HCT116 (cell line): ENCODE data around the gene ZNF862. TPM values are rescaled to one million over a fixed set of nuclear protein-coding genes. Genes with fewer than 3 reads are reported as not detected.

ENCODE experiments used
- ATAC-seq: fragments of 200-7000 bp; cut with Tn5 transposase; 2 replicates; pipeline ENCODE4 v1.9.1; 2020; ENCODE audit warnings: mild to moderate bottlenecking, moderate library complexity
- BruUV-seq: library from RNA; stranded (reverse); fragments of 400-500 nt; replicated peaks from 2 replicates; lab custom pipeline; 2021; lab: Mats Ljungman, UMichigan
- CTCF ChIA-PET: fragments of 300-600 bp; sonication (Branson Sonifier 250); formaldehyde crosslinking; loops from one replicate; lab custom pipeline; 2021; ENCODE audit warnings: antibody characterized with exemption; lab: Charles Lee
- POLR2A ChIA-PET: fragments of 300-600, 350-600 bp; sonication (Branson Sonifier 250); formaldehyde crosslinking; loops from one replicate; lab custom pipeline; 2021; ENCODE audit warnings: antibody characterized with exemption; lab: Charles Lee
- RAD21 ChIA-PET, 2 experiments: fragments of 300-600 bp; sonication (Branson Sonifier 250); formaldehyde crosslinking; loops; one replicate each; lab custom pipeline; 2023; ENCODE audit warnings: low total read pairs in 2 of 2; ENCODE audit not compliant: uncharacterized antibody in 2 of 2, unreplicated experiment in 2 of 2, low non-redundant PET in 1 of 2; lab: Charles Lee
- DNase-seq: peaks from one replicate; pipeline ENCODE4 v3.0.0-alpha.2; 2010; ENCODE audit warnings: low read depth, low spot score
- H2AFZ ChIP-seq: fragments of 200-600 bp; shearing (Covaris generic), sonication (generic); 2 replicates; pipeline ENCODE4 v1.6.1; 2017; ENCODE audit warnings: low read depth, mixed run types, mixed read lengths, antibody characterized with exemption, low read length; ENCODE audit not compliant: poor library complexity, severe bottlenecking
- H3K27ac ChIP-seq: 2 replicates; pipeline ENCODE4 v1.5.1; 2012; ENCODE audit warnings: low read depth, low read length
- H3K27me3 ChIP-seq: fragments of 200-600 bp; sonication (generic); 2 replicates; pipeline ENCODE4 v1.6.1; 2016; ENCODE audit warnings: mixed run types, low read length, mixed read lengths; ENCODE audit not compliant: insufficient read depth
- H3K36me3 ChIP-seq, 2 experiments: fragments of 200-500 bp in 1 of 2; fragments of 200-600 bp in 1 of 2; sonication (Bioruptor generic) in 1 of 2; sonication (generic) in 1 of 2; 2 replicates each; pipeline versions ENCODE4 v1.5.1 to v1.6.1; 2014 to 2016; ENCODE audit warnings: low read length in 2 of 2, inconsistent platforms in 1 of 2, mixed read lengths in 1 of 2, mixed run types in 1 of 2; ENCODE audit not compliant: insufficient read depth in 2 of 2, control insufficient read depth in 1 of 2
- H3K4me1 ChIP-seq, 2 experiments: fragments of 200-600 bp in 1 of 2; sonication (generic) in 1 of 2; 2 replicates each; pipeline versions ENCODE4 v1.5.1 to v1.6.1; 2012 to 2017; ENCODE audit warnings: low read length in 2 of 2, inconsistent platforms in 1 of 2, mild to moderate bottlenecking in 1 of 2, mixed read lengths in 1 of 2, mixed run types in 1 of 2, moderate library complexity in 1 of 2; ENCODE audit not compliant: insufficient read depth in 2 of 2, control insufficient read depth in 1 of 2
- H3K4me2 ChIP-seq: fragments of 200-600 bp; sonication (generic); 2 replicates; pipeline ENCODE4 v1.6.1; 2017; ENCODE audit warnings: mixed run types, low read length, mixed read lengths
- H3K4me3 ChIP-seq, 2 experiments: fragments of 200-600 bp in 1 of 2; sonication (generic) in 1 of 2; replicated peaks in 1 of 2; 2 replicates each; pipeline ENCODE4 v1.5.1; 2011 to 2016; ENCODE audit warnings: low read length in 2 of 2, control low read depth in 1 of 2, low read depth in 1 of 2, mild to moderate bottlenecking in 1 of 2, mixed read lengths in 1 of 2, mixed run types in 1 of 2
- H3K79me2 ChIP-seq: fragments of 200-600 bp; sonication (generic); 2 replicates; pipeline ENCODE4 v1.6.1; 2017; ENCODE audit warnings: mild to moderate bottlenecking, mixed run types, low read length, moderate library complexity, mixed read lengths; ENCODE audit not compliant: insufficient read depth
- H3K9ac ChIP-seq: fragments of 200-600 bp; sonication (generic); 2 replicates; pipeline ENCODE4 v1.6.1; 2016; ENCODE audit warnings: low read length, mixed read lengths
- H3K9me2 ChIP-seq: fragments of 200-600 bp; sonication (generic), shearing (Covaris generic); 2 replicates; pipeline ENCODE4 v1.6.1; 2017; ENCODE audit warnings: mixed run types, mild to moderate bottlenecking, moderate library complexity; ENCODE audit not compliant: insufficient read depth
- H3K9me3 ChIP-seq, 2 experiments: fragments of 200-500 bp in 1 of 2; fragments of 200-600 bp in 1 of 2; sonication (Bioruptor generic) in 1 of 2; sonication (generic) in 1 of 2; 2 replicates each; pipeline ENCODE4 v1.6.1; 2014 to 2017; ENCODE audit warnings: low read length in 2 of 2, mixed read lengths in 2 of 2, inconsistent platforms in 1 of 2, low read depth in 1 of 2, mild to moderate bottlenecking in 1 of 2, mixed run types in 1 of 2, moderate library complexity in 1 of 2; ENCODE audit not compliant: control insufficient read depth in 1 of 2, insufficient read depth in 1 of 2
- H4K20me1 ChIP-seq: fragments of 200-600 bp; sonication (generic), shearing (Covaris generic); 2 replicates; pipeline ENCODE4 v1.6.1; 2017; ENCODE audit warnings: mixed run types, mild to moderate bottlenecking, moderate library complexity; ENCODE audit not compliant: insufficient read depth
- ATF3 ChIP-seq: IDR thresholded peaks from 2 replicates; pipeline ENCODE4 v1.6.1; 2012
- CBX3 ChIP-seq: IDR thresholded peaks from 2 replicates; pipeline ENCODE4 v1.6.1; 2012; ENCODE audit warnings: low read depth
- ELF1 ChIP-seq: IDR thresholded peaks from 2 replicates; pipeline ENCODE4 v1.6.1; 2012; ENCODE audit warnings: low read depth, borderline replicate concordance
- EZH2 ChIP-seq: fragments of 200-600 bp; sonication (generic); IDR thresholded peaks from 2 replicates; pipeline ENCODE4 v1.6.1; 2017; ENCODE audit warnings: antibody characterized with exemption, mixed run types
- EZH2phosphoT487 ChIP-seq: fragments of 200-600 bp; IDR thresholded peaks from 2 replicates; pipeline ENCODE4 v1.6.1; 2018; ENCODE audit warnings: antibody characterized with exemption, borderline replicate concordance
- FOSL1 ChIP-seq: IDR thresholded peaks from 2 replicates; pipeline ENCODE4 v1.6.1; 2012; ENCODE audit warnings: low read depth
- JUND ChIP-seq: IDR thresholded peaks from 2 replicates; pipeline ENCODE4 v1.6.1; 2012
- POLR2A ChIP-seq: IDR thresholded peaks from 2 replicates; pipeline ENCODE4 v1.7.0; 2011; ENCODE audit warnings: borderline replicate concordance; ENCODE audit not compliant: insufficient read depth, insufficient read length; ENCODE audit errors: extremely low read depth
- POLR2AphosphoS5 ChIP-seq: IDR thresholded peaks from 2 replicates; pipeline ENCODE4 v1.6.1; 2011; ENCODE audit warnings: mild to moderate bottlenecking, low read depth, low read length, moderate library complexity
- RAD21 ChIP-seq: IDR thresholded peaks from 2 replicates; pipeline ENCODE4 v1.6.1; 2012; ENCODE audit warnings: low read depth, mild to moderate bottlenecking
- SIN3A ChIP-seq: IDR thresholded peaks from 2 replicates; pipeline ENCODE4 v1.6.1; 2012; ENCODE audit warnings: low read depth
- SRF ChIP-seq: IDR thresholded peaks from 2 replicates; pipeline ENCODE4 v1.6.1; 2012; ENCODE audit warnings: low read depth
- YY1 ChIP-seq: IDR thresholded peaks from 2 replicates; pipeline ENCODE4 v1.6.1; 2011; ENCODE audit warnings: low read length, low read depth, moderate library complexity, mild to moderate bottlenecking; ENCODE audit not compliant: insufficient replicate concordance; ENCODE audit errors: extremely low read depth
- ZFX ChIP-seq: fragments of 450-650 bp; IDR thresholded peaks from 2 replicates; pipeline ENCODE4 v1.6.1; 2017
- intact Hi-C: fragments of 100-400 bp; cut with micrococcal nuclease; formaldehyde crosslinking; loops from 2 replicates; pipeline ENCODE4 v1.10.0; 2022
- total RNA-seq: library from RNA; stranded (reverse); gene quantifications from one replicate; pipeline ENCODE4 v1.2.1, GENCODE V29; 2021; ENCODE audit not compliant: unreplicated experiment
- TF ChIP-seq, protein P1 (sequence below), 3 experiments: fragments of 200-600 bp in 1 of 3; sonication (generic) in 1 of 3; IDR thresholded peaks in 2 of 3; conservative IDR thresholded peaks in 1 of 3; 2 replicates each; pipeline ENCODE4 v1.5.1; 2012 to 2017; ENCODE audit warnings: low read depth in 2 of 3, low read length in 2 of 3, antibody characterized with exemption in 1 of 3, borderline replicate concordance in 1 of 3, control low read depth in 1 of 3, mild to moderate bottlenecking in 1 of 3, mixed read lengths in 1 of 3, mixed run types in 1 of 3, moderate library complexity in 1 of 3; ENCODE audit not compliant: insufficient read depth in 1 of 3
- TF ChIP-seq, protein P2 (sequence below): IDR thresholded peaks from 2 replicates; pipeline ENCODE4 v1.6.1; 2012; ENCODE audit warnings: low read depth

The ZNF862 gene
- total RNA-seq, 1 experiment from 2014 or later = 8.5 TPM

- DNase-seq (no peak), ATAC-seq (no peak)
- ChIA-PET RAD21 (no interaction called here), CTCF (no interaction called here), POLR2A (interaction anchor here (0.6 kb wide), 1 partner anchor 28 kb away, joined by 3 read pairs; no protein-coding TSS in a partner anchor)
- H3K9me2 ChIP-seq = no peaks in the 10 kb centered on the region
- no peak overlapping the region for H3K9ac ChIP-seq
- H3K27me3 ChIP-seq = no peaks in the 10 kb centered on the region
- H3K36me3 ChIP-seq = no peaks in the 10 kb centered on the region
- H3K4me2 ChIP-seq = no peak overlapping the region
- no peaks in the 10 kb centered on the region for H3K4me1 ChIP-seq
- no peak overlapping the region for H3K27ac ChIP-seq
- intact Hi-C loops = no loop called here
- no TSS peak for BruUV-seq
- no peak overlapping the region for H2AFZ ChIP-seq
- no peaks in the 10 kb centered on the region for H3K9me3 ChIP-seq
- no peaks in the 10 kb centered on the region for H4K20me1 ChIP-seq
- H3K4me3 ChIP-seq = no peak overlapping the region
- no peaks in the 10 kb centered on the region for H3K79me2 ChIP-seq
- no peak for TF ChIP-seq ZFX
- TF ChIP-seq YY1 = no peak
- TF ChIP-seq CBX3 = no peak
- TF ChIP-seq ATF3 = no peak
- TF ChIP-seq FOSL1 = no peak
- TF ChIP-seq, protein P1, sequence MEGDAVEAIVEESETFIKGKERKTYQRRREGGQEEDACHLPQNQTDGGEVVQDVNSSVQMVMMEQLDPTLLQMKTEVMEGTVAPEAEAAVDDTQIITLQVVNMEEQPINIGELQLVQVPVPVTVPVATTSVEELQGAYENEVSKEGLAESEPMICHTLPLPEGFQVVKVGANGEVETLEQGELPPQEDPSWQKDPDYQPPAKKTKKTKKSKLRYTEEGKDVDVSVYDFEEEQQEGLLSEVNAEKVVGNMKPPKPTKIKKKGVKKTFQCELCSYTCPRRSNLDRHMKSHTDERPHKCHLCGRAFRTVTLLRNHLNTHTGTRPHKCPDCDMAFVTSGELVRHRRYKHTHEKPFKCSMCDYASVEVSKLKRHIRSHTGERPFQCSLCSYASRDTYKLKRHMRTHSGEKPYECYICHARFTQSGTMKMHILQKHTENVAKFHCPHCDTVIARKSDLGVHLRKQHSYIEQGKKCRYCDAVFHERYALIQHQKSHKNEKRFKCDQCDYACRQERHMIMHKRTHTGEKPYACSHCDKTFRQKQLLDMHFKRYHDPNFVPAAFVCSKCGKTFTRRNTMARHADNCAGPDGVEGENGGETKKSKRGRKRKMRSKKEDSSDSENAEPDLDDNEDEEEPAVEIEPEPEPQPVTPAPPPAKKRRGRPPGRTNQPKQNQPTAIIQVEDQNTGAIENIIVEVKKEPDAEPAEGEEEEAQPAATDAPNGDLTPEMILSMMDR (IDR thresholded peaks at IDR 0.05 in 2 of 3, conservative IDR thresholded peaks at IDR 0.05 in 1 of 3; ENCODE audit: borderline replicate concordance in 1 of 3, insufficient read depth in 1 of 3, low read depth in 2 of 3, low read length in 2 of 3) = no peak
- TF ChIP-seq POLR2AphosphoS5 = no peak
- no peak for TF ChIP-seq SIN3A
- TF ChIP-seq ELF1 = no peak
- TF ChIP-seq, protein P2, sequence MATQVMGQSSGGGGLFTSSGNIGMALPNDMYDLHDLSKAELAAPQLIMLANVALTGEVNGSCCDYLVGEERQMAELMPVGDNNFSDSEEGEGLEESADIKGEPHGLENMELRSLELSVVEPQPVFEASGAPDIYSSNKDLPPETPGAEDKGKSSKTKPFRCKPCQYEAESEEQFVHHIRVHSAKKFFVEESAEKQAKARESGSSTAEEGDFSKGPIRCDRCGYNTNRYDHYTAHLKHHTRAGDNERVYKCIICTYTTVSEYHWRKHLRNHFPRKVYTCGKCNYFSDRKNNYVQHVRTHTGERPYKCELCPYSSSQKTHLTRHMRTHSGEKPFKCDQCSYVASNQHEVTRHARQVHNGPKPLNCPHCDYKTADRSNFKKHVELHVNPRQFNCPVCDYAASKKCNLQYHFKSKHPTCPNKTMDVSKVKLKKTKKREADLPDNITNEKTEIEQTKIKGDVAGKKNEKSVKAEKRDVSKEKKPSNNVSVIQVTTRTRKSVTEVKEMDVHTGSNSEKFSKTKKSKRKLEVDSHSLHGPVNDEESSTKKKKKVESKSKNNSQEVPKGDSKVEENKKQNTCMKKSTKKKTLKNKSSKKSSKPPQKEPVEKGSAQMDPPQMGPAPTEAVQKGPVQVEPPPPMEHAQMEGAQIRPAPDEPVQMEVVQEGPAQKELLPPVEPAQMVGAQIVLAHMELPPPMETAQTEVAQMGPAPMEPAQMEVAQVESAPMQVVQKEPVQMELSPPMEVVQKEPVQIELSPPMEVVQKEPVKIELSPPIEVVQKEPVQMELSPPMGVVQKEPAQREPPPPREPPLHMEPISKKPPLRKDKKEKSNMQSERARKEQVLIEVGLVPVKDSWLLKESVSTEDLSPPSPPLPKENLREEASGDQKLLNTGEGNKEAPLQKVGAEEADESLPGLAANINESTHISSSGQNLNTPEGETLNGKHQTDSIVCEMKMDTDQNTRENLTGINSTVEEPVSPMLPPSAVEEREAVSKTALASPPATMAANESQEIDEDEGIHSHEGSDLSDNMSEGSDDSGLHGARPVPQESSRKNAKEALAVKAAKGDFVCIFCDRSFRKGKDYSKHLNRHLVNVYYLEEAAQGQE = no peak
- TF ChIP-seq EZH2 = no peak
- no peak for TF ChIP-seq JUND
- TF ChIP-seq SRF = no peak
- no peak for TF ChIP-seq RAD21
- TF ChIP-seq EZH2phosphoT487 = no peak
- no peak for TF ChIP-seq POLR2A
Observed at GRCh38 chr7:149816267-149816751, 21.9 kb upstream of the ZNF862 start.
